ENCODE data around the gene TMEM229B.

Gene TMEM229B

GRCh38 chr14:67441672-67442071, 46.8 kb downstream of the TMEM229B start:
- DNase-seq (ENCODE audit: low read depth), result no peak
- no peak overlapping the region for H3K4me3 ChIP-seq (ENCODE audit: control insufficient read depth, low read depth, low read length)
- TF ChIP-seq, protein P1, sequence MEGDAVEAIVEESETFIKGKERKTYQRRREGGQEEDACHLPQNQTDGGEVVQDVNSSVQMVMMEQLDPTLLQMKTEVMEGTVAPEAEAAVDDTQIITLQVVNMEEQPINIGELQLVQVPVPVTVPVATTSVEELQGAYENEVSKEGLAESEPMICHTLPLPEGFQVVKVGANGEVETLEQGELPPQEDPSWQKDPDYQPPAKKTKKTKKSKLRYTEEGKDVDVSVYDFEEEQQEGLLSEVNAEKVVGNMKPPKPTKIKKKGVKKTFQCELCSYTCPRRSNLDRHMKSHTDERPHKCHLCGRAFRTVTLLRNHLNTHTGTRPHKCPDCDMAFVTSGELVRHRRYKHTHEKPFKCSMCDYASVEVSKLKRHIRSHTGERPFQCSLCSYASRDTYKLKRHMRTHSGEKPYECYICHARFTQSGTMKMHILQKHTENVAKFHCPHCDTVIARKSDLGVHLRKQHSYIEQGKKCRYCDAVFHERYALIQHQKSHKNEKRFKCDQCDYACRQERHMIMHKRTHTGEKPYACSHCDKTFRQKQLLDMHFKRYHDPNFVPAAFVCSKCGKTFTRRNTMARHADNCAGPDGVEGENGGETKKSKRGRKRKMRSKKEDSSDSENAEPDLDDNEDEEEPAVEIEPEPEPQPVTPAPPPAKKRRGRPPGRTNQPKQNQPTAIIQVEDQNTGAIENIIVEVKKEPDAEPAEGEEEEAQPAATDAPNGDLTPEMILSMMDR (IDR thresholded peaks at IDR 0.05; ENCODE audit: control insufficient read depth, insufficient read depth, low read depth, low read length, missing control alignments), result no peak

- H3K4me3 ChIP-seq (ENCODE audit: control insufficient read depth, low read depth, low read length), result no peak overlapping the region
- DNase-seq (ENCODE audit: low read depth), result no peak
- TF ChIP-seq, protein P1 (IDR thresholded peaks at IDR 0.05; ENCODE audit: control insufficient read depth, insufficient read depth, low read depth, low read length, missing control alignments), result no peak
These were observed 47.3 kb downstream of the TMEM229B start for GRCh38 chr14:67441256-67441655.

DNA sequence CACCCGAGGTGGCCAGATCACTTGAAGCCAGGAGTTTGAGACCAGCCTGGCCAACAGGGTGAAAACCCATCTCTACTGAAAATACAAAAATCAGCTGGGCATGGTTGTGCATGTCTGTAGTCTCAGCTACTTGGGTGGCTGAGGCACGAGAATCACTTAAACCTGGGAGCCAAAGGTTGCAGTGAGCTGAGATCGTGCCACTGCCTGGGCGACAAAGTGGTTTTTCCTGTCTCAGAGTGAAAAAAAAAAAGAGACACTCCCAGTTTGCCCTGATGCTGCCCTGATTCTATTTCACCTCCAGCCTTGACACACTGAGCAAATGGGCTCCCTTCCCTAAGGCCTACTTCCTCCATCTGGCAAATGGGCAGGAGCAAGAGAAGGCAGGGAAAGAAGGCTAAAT, 48.0 kb downstream of the TMEM229B start:
- no peak overlapping the region for H3K4me3 ChIP-seq (ENCODE audit: control insufficient read depth, low read depth, low read length)
- TF ChIP-seq, protein P1 (IDR thresholded peaks at IDR 0.05; ENCODE audit: control insufficient read depth, insufficient read depth, low read depth, low read length, missing control alignments), result no peak
- DNase-seq (ENCODE audit: low read depth), result no peak

DNA sequence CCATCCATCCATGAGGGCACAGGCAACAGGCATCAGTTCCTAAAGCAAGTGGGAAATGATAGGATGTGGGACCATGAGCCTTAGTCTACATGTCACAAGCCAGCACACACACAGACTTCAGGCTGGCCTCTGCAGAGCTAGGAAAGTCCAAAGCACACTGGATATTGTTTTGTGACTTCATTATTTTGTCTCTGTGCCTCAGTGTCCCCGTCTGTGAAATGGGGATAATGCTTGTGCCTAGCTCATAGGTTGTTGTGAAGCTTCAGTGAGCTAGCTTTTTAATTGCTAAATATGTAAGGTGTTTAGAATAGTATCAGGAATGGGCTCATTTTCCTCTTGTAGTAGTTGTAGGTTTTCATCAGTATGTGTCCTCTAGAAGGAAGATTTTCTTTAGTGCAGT, 49.6 kb downstream of the TMEM229B start:
- DNase-seq (ENCODE audit: low read depth), result no peak
- H3K4me3 ChIP-seq (ENCODE audit: control insufficient read depth, low read depth, low read length), result no peak overlapping the region
- TF ChIP-seq, protein P1 (IDR thresholded peaks at IDR 0.05; ENCODE audit: control insufficient read depth, insufficient read depth, low read depth, low read length, missing control alignments), result no peak

- no peak for DNase-seq (ENCODE audit: low read depth)
- no peak overlapping the region for H3K4me3 ChIP-seq (ENCODE audit: control insufficient read depth, low read depth, low read length)
- TF ChIP-seq, protein P1 (IDR thresholded peaks at IDR 0.05; ENCODE audit: control insufficient read depth, insufficient read depth, low read depth, low read length, missing control alignments), result no peak
These were observed 52.3 kb downstream of the TMEM229B start for GRCh38 chr14:67436006-67436866.

- TF ChIP-seq, protein P1 (IDR thresholded peaks at IDR 0.05; ENCODE audit: control insufficient read depth, insufficient read depth, low read depth, low read length, missing control alignments), result no peak
- no peak overlapping the region for H3K4me3 ChIP-seq (ENCODE audit: control insufficient read depth, low read depth, low read length)
- DNase-seq (ENCODE audit: low read depth), result no peak
These were observed 52.9 kb downstream of the TMEM229B start for GRCh38 chr14:67435603-67436002.

Data from AG09309 (cell line).